ENCODE measurements around the gene CCDC83.
"Not testable (repeated sequence)": the region's sequence is repeated elsewhere in the genome, so short reads cannot be mapped to it uniquely, and the experiment has no call there.

The CCDC83 gene

GRCh38 chr11:85946221-85946620 is 91.0 kb downstream of the CCDC83 start:
- no peak for DNase-seq

- DNase-seq, result peak; percentile 20 to 35
These were observed 92.5 kb downstream of the CCDC83 start for GRCh38 chr11:85947431-85948272.

- DNase-seq, result no peak
These were observed 93.7 kb downstream of the CCDC83 start for GRCh38 chr11:85948884-85949283.

GRCh38 chr11:85949798-85950197 is 94.6 kb downstream of the CCDC83 start:
- no peak for DNase-seq

GRCh38 chr11:85950317-85951048 is 95.3 kb downstream of the CCDC83 start:
- DNase-seq, result no peak

- no peak for DNase-seq
These were observed 95.8 kb downstream of the CCDC83 start for GRCh38 chr11:85951049-85951405.

GRCh38 chr11:85951428-85952107 is 96.4 kb downstream of the CCDC83 start:
- DNase-seq, result no peak

- DNase-seq, result not testable (repeated sequence)
These were observed 96.9 kb downstream of the CCDC83 start for GRCh38 chr11:85952108-85952485.

GRCh38 chr11:85953491-85954143 is 98.4 kb downstream of the CCDC83 start:
- DNase-seq, result no peak

GRCh38 chr11:85955531-85955930 is 100.3 kb downstream of the CCDC83 start:
- no peak for DNase-seq

GRCh38 chr11:85960678-85961077 is 105.5 kb downstream of the CCDC83 start:
- DNase-seq, result no peak

GRCh38 chr11:85961130-85961529 is 105.9 kb downstream of the CCDC83 start:
- no peak for DNase-seq

GRCh38 chr11:85961930-85962363 is 106.8 kb downstream of the CCDC83 start:
- DNase-seq, result no peak

- no peak for DNase-seq
These were observed 110.0 kb downstream of the CCDC83 start for GRCh38 chr11:85965202-85965601.

GRCh38 chr11:85967457-85967856 is 112.3 kb downstream of the CCDC83 start:
- no peak for DNase-seq

Measured in activated CD4-positive, alpha-beta T cell treated with anti-CD3 and anti-CD28 coated beads, Interleukin-2, amount 50 U/mL, for 48 hours (primary cell).